AG04450 (cell line): ENCODE data around the gene SCT. TPM values are rescaled to one million over a fixed set of nuclear protein-coding genes. Genes with fewer than 3 reads are reported as not detected.

Experiments used
- CTCF ChIA-PET: fragments of 300-600, 350-600 bp; formaldehyde crosslinking; extraction: SDS; loops from one replicate; lab custom pipeline; 2022; ENCODE audit warnings: antibody characterized with exemption, inconsistent platforms; lab: Charles Lee
- POLR2A ChIA-PET: fragments of 350-600 bp; formaldehyde crosslinking; extraction: SDS; loops from one replicate; lab custom pipeline; 2021; ENCODE audit warnings: antibody characterized with exemption, inconsistent platforms; lab: Yijun Ruan, JAX
- DNase-seq: peaks from one replicate; pipeline ENCODE4 v3.0.0-alpha.2; 2011; ENCODE audit warnings: low read depth, low spot score
- H3K27ac ChIP-seq: one replicate; pipeline ENCODE4 v1.5.1; 2012; ENCODE audit warnings: low read depth, low read length, control low read depth
- H3K27me3 ChIP-seq: one replicate; pipeline ENCODE4 v1.6.0; 2012; ENCODE audit warnings: low read length; ENCODE audit not compliant: control insufficient read depth, insufficient read depth
- H3K4me3 ChIP-seq: 2 replicates; pipeline ENCODE4 v1.5.1; 2011; ENCODE audit warnings: mild to moderate bottlenecking, low read depth, low read length, control low read depth
- H3K9me3 ChIP-seq: 2 replicates; pipeline ENCODE4 v1.5.1; 2012; ENCODE audit warnings: low read length; ENCODE audit not compliant: control insufficient read depth, insufficient read depth
- polyA plus RNA-seq: library from polyadenylated mRNA; depleted of rRNA; stranded (reverse); fragments of >200 nt; gene quantifications from 2 replicates; pipeline ENCODE4 v1.2.3, GENCODE V29; 2011
- TF ChIP-seq, protein P1 (sequence below): IDR thresholded peaks from 2 replicates; pipeline ENCODE4 v1.5.1; 2011; ENCODE audit warnings: low read depth, low read length, control low read depth, inconsistent platforms

SCT gene
- polyA plus RNA-seq, 1 experiment: not detected

DNA sequence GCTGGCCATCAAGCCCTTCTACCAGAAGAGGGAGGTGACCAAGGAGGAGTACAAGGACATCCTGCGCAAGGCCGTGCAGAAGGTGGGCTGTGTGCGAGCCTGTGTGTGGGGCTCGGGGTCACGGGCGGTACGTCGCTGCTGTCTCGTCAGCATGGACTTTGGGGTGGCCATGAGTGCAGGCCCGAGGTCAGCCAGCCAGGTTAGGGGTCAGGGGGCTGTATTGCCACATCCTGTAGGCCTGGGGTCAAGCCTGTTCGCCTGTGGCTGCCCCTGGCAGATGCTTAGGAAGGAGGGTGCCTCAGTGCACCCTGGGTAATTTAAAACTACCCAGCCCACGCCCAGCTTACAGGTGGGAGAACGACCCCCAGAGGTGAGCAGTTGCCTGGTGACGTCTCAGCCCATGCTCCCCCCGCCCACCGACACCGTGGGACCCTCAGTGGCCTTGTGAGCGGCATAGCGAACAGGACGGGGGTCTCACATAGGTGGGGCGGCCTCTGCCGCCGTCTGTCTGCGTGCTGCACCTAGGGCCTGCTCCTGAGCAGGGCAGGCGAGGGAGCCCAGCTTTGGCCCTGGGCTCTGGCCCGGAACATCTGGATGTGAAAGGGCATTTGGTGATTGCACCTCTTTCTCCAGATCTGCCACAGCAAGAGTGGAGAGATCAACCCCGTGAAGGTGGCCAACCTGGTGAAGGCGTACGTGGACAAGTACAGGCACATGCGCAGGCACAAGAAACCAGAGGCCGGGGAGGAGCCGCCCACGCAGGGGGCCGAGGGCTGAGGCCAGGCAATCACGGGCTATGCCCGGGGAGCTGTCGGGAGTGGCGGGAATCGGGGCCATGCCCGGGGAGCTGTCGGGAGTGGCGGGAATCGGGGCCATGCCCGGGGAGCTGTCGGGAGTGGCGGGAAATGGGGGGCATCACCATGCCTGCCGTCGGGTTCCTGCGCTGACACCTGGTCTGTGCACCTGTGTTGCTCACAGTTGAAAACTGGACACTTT is 15.7 kb downstream of the SCT start:
- no peak for DNase-seq
- Histone ChIP-seq H3K9me3 (no peaks in the 10 kb centered on the region; the same call in 1 of the 2 replicates), H3K27ac (no peak overlapping the region), H3K4me3 (no peak overlapping the region), H3K27me3 (no peaks in the 10 kb centered on the region)
- CTCF ChIA-PET: no interaction called here
- POLR2A ChIA-PET: no interaction called here
- TF ChIP-seq, protein P1, sequence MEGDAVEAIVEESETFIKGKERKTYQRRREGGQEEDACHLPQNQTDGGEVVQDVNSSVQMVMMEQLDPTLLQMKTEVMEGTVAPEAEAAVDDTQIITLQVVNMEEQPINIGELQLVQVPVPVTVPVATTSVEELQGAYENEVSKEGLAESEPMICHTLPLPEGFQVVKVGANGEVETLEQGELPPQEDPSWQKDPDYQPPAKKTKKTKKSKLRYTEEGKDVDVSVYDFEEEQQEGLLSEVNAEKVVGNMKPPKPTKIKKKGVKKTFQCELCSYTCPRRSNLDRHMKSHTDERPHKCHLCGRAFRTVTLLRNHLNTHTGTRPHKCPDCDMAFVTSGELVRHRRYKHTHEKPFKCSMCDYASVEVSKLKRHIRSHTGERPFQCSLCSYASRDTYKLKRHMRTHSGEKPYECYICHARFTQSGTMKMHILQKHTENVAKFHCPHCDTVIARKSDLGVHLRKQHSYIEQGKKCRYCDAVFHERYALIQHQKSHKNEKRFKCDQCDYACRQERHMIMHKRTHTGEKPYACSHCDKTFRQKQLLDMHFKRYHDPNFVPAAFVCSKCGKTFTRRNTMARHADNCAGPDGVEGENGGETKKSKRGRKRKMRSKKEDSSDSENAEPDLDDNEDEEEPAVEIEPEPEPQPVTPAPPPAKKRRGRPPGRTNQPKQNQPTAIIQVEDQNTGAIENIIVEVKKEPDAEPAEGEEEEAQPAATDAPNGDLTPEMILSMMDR: no peak

DNA sequence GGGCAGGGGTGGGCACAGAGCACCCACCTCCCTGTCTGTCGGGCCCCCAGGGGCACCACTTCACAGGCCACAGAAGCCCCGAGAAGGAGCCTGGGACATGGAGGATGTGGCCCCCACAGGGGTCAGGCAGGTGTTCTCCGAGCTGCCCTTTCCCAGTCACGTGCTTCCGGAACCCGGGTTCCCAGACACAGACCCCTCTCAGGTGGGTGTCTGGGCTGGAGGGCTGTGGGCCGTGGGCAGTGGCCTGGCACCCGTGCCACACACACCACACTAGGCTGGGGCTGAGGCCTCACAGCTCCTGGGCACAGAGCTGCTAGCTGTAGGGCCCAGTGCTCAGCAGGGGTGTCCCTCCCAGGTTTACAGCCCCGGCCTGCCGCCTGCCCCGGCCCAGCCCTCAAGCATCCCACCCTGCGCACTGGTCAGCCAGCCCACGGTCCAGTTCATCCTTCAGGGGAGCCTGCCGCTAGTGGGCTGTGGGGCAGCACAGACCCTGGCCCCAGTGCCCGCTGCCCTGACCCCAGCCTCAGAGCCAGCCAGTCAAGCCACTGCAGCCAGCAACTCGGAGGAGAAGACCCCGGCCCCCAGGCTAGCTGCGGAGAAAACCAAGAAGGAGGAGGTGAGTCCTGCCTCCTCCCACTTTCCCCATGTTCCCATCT is 16.7 kb downstream of the SCT start:
- ChIA-PET CTCF (no interaction called here), POLR2A (no interaction called here)
- Histone ChIP-seq H3K4me3 (no peak overlapping the region), H3K27me3 (no peaks in the 10 kb centered on the region), H3K27ac (no peak overlapping the region), H3K9me3 (no peaks in the 10 kb centered on the region; the same call in 1 of the 2 replicates)
- no peak for DNase-seq
- TF ChIP-seq, protein P1: no peak

DNA sequence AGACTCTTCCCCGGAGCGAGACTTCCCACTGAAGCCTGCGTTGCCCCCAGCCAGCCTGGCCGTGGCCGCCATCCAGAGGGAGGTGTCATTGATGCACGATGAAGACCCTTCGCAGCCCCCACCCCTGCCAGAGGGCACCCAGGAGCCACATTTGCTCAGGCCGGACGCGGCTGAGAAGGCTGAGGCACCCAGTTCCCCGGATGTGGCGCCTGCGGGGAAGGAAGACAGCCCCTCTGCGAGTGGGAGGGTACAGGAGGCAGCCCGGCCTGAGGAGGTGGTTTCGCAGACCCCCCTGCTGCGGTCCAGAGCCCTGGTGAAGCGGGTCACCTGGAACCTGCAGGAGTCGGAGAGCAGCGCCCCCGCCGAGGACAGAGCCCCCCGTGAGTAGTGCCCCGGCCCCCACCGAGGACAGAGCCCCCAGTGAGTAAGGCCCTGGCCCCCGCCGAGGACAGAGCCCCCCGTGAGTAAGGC is 17.6 kb downstream of the SCT start:
- TF ChIP-seq, protein P1: no peak
- CTCF ChIA-PET: no interaction called here
- H3K4me3 ChIP-seq: no peak overlapping the region
- H3K27me3 ChIP-seq: no peaks in the 10 kb centered on the region
- no peak for DNase-seq
- POLR2A ChIA-PET: no interaction called here
- no peaks in the 10 kb centered on the region; the same call in 1 of the 2 replicates for H3K9me3 ChIP-seq
- H3K27ac ChIP-seq: no peak overlapping the region

DNA sequence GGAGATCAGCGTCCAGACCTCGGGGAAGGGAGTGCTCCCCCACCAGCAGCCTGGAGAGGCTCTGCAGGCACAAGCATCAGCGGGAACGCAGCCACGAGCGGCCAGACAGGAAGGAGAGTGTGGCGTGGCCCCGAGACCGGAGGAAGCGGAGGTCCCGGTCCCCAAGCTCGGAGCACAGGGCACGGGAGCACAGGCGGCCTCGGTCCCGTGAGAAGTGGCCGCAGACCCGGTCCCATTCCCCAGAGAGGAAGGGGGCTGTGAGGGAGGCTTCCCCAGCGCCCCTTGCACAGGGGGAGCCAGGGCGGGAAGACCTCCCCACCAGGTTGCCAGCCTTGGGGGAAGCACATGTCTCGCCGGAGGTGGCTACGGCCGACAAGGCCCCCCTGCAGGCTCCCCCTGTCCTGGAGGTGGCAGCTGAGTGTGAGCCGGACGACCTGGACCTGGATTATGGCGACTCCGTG is 18.2 kb downstream of the SCT start:
- no peak overlapping the region for H3K27ac ChIP-seq
- DNase-seq: no peak
- ChIA-PET CTCF (no interaction called here), POLR2A (no interaction called here)
- no peak overlapping the region for H3K4me3 ChIP-seq
- TF ChIP-seq, protein P1: no peak
- no peaks in the 10 kb centered on the region for H3K27me3 ChIP-seq
- no peaks in the 10 kb centered on the region; the same call in 1 of the 2 replicates for H3K9me3 ChIP-seq
